Measurements from ENCODE around the gene CELA3A.
"Not testable (repeated sequence)": the region's sequence is repeated elsewhere in the genome, so short reads cannot be mapped to it uniquely, and the experiment has no call there.

The CELA3A gene

GRCh38 chr1:22001409-22001808 is at the start of gene CELA3A:
Gene CELA3A, plus strand, starts transcription at chr1:22001657. Its CDS starts 18 bp downstream, at chr1:22001675.
- DNase-seq = no peak

- no peak for DNase-seq
These were observed 48.5 kb upstream of the CELA3A start for GRCh38 chr1:21952786-21953520.

GRCh38 chr1:21955058-21955457 is 46.4 kb upstream of the CELA3A start:
- no peak for DNase-seq

- no peak for DNase-seq
These were observed 45.8 kb upstream of the CELA3A start for GRCh38 chr1:21955501-21956281.

- peak; percentile 74 to 78 for DNase-seq
These were observed 44.5 kb upstream of the CELA3A start for GRCh38 chr1:21956720-21957552.

- no peak for DNase-seq
These were observed 40.1 kb upstream of the CELA3A start for GRCh38 chr1:21961337-21961736.

- no peak for DNase-seq
These were observed 39.7 kb upstream of the CELA3A start for GRCh38 chr1:21961799-21962198.

- peak; percentile 70 to 83 for DNase-seq
These were observed 37.8 kb upstream of the CELA3A start for GRCh38 chr1:21963477-21964217.

GRCh38 chr1:21966247-21967000 is 35.0 kb upstream of the CELA3A start:
- no peak for DNase-seq

- not testable (repeated sequence) for DNase-seq
These were observed 34.2 kb upstream of the CELA3A start for GRCh38 chr1:21967216-21967615.

GRCh38 chr1:21969066-21969465 is 32.4 kb upstream of the CELA3A start:
- DNase-seq = not testable (repeated sequence)

- DNase-seq = not testable (repeated sequence)
These were observed 30.9 kb upstream of the CELA3A start for GRCh38 chr1:21970523-21970922.

GRCh38 chr1:21972973-21973441 is 28.4 kb upstream of the CELA3A start:
- not testable (repeated sequence) for DNase-seq

- not testable (repeated sequence) for DNase-seq
These were observed 27.5 kb upstream of the CELA3A start for GRCh38 chr1:21973948-21974347.

- DNase-seq = not testable (repeated sequence)
These were observed 26.8 kb upstream of the CELA3A start for GRCh38 chr1:21974699-21975098.

GRCh38 chr1:21975296-21975695 is 26.2 kb upstream of the CELA3A start:
- DNase-seq = not testable (repeated sequence)

- DNase-seq = not testable (repeated sequence)
These were observed 24.7 kb upstream of the CELA3A start, which contains the start of gene CELA3B for GRCh38 chr1:21976703-21977239. Gene CELA3B, plus strand, starts transcription at chr1:21977022. Its CDS starts 18 bp downstream, at chr1:21977040.

GRCh38 chr1:21978209-21978608 is 23.2 kb upstream of the CELA3A start:
- DNase-seq = not testable (repeated sequence)

GRCh38 chr1:21980515-21981220 is 20.8 kb upstream of the CELA3A start:
- DNase-seq = not testable (repeated sequence)

- DNase-seq = not testable (repeated sequence)
These were observed 20.2 kb upstream of the CELA3A start for GRCh38 chr1:21981253-21981652.

Data from CD4-positive, alpha-beta T cell treated with Interferon alpha-2 for 1 hour (primary cell).